Left cardiac atrium (tissue), 4 donors: ENCODE data around the gene CD44. TPM values are rescaled to one million over a fixed set of nuclear protein-coding genes. Genes with fewer than 3 reads are reported as not detected.

ENCODE experiments used
- ATAC-seq, 2 donors: fragments of 200-7000 bp; cut with Tn5 transposase; one replicate each; pipeline ENCODE4 v1.9.1; 2020; ENCODE audit warnings: mild to moderate bottlenecking in 2 of 2, moderate library complexity in 2 of 2
- DNase-seq: peaks from one replicate; pipeline ENCODE4 v3.0.0-alpha.2; 2020
- intact Hi-C, 2 donors: fragments of 100-400 bp; cut with DNase I; formaldehyde crosslinking; loops; one replicate each; pipeline versions ENCODE4 v1.14.1 to v1.15.1; 2022 to 2023
- total RNA-seq, 2 donors: library from RNA; stranded (reverse); fragmentation: NEBNext Ultra II Directional; extraction: Animal tissue kit (Norgen Biotek cat#: 25700); gene quantifications; one replicate each; pipeline ENCODE4 v1.2.1, GENCODE V29; 2021
- donor health status: DM: no; HTN: yes; CAD: no.
- donor health status: DM: no; HTN: yes; CAD: no; lungs with severe emphysema.
- donor health status: DM: yes; HTN: yes; CAD: no.
- donor health status: Dilated cardiomyopathy.

The CD44 gene
- total RNA-seq, 2 donors from 2014 or later, result 63.6 to 71.2 TPM

GRCh38 chr11:35109827-35110226 lies 29.1 kb upstream of the CD44 start:
- intact Hi-C loops, result no loop called here
- DNase-seq (no peak), ATAC-seq (no peak)

GRCh38 chr11:35111161-35112055 lies 27.6 kb upstream of the CD44 start:
- peak; percentile 53 to 86 for ATAC-seq
- intact Hi-C loops, result no loop called here
- DNase-seq, result peak; percentile 31

GRCh38 chr11:35112056-35112845 lies 26.7 kb upstream of the CD44 start:
- ATAC-seq (no peak), DNase-seq (no peak)
- intact Hi-C loops, result no loop called here

DNA sequence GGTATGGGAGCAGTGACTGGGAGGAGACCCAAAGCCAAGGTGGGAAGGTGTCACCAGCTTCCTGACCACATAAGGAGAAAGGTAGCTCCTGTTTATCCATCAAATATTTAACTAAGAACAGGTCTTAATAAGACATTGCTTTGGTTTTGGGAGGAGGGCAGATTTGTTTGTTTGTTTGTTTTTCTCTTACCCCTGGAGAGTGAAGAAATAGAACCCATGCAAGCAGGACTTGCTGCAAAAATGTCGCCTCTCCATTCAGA lies 26.2 kb upstream of the CD44 start:
- ATAC-seq, result no peak
- intact Hi-C loops, result no loop called here

GRCh38 chr11:35114906-35115687 lies 23.9 kb upstream of the CD44 start:
- ATAC-seq (no peak), DNase-seq (no peak)
- intact Hi-C loops, result no loop called here

More for the DNA sequence above, 26.2 kb upstream of the CD44 start:
- no peak for DNase-seq

GRCh38 chr11:35115688-35116030 lies 23.3 kb upstream of the CD44 start:
- no peak for DNase-seq
- ATAC-seq, result no peak
- intact Hi-C loops, result no loop called here

- DNase-seq, result no peak
- peak in 1 of 2 donors; percentile 8 for ATAC-seq
- intact Hi-C loops, result no loop called here
Measured at GRCh38 chr11:35116245-35116644, 22.7 kb upstream of the CD44 start.

GRCh38 chr11:35116762-35117640 lies 22.0 kb upstream of the CD44 start:
- ATAC-seq (peak in 1 of 2 donors; percentile 76), DNase-seq (no peak)
- intact Hi-C loops, result no loop called here

- DNase-seq (no peak), ATAC-seq (no peak)
- intact Hi-C loops, result no loop called here
Measured at GRCh38 chr11:35118906-35119305, 20.1 kb upstream of the CD44 start.

DNA sequence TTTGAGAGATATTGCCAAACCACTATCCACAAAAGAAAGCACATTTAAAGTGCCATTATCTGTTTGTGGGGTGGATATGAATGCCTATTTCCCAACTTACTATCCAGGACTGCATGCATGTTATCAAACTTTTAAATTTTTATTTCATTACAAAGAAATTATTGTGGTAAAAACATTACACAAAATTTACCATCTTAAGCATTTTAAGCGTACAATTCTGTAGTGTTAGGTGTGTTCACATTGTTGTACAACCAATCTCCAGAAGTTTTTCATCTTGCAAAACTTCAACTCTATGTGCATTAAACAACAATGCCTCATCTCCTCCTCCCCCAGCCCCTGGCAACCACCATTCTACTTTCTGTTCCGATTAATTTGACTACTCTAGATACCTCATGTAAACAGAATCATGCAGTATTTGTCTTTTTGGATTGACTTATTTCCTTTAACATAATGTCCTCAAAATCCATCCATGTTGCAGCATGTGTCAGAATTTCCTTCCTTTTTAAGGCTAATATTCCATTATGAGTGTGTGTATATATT lies 17.6 kb upstream of the CD44 start:
- intact Hi-C loops, result no loop called here
- DNase-seq, result no peak
- no peak for ATAC-seq

DNA sequence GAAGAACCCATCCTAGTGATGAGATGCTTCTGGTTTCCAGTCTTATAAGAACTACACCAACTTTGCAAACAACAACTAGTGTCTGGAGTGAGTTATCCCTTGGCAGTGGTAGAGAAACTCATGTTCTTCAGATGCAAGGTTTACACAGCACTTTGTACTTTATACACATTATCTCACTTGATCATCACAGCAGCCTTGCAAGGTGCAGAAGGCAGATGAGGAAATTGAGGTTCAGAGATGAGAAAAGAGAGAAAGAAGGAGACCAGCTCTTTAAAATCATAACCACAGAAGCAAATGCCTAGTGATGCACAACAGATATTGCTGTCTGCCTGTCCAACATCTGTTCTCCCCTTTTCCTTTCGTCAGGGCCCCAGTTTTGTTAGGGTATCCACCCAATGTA lies 16.7 kb upstream of the CD44 start:
- DNase-seq (no peak), ATAC-seq (no peak)
- intact Hi-C loops, result no loop called here

- intact Hi-C loops, result no loop called here
- peak in 1 of 2 donors; percentile 8 for ATAC-seq
- no peak for DNase-seq
Measured at GRCh38 chr11:35126000-35126878, 12.7 kb upstream of the CD44 start.

- intact Hi-C loops, result no loop called here
- no peak for DNase-seq
- no peak for ATAC-seq
Measured at GRCh38 chr11:35126879-35127581, 11.9 kb upstream of the CD44 start.

DNA sequence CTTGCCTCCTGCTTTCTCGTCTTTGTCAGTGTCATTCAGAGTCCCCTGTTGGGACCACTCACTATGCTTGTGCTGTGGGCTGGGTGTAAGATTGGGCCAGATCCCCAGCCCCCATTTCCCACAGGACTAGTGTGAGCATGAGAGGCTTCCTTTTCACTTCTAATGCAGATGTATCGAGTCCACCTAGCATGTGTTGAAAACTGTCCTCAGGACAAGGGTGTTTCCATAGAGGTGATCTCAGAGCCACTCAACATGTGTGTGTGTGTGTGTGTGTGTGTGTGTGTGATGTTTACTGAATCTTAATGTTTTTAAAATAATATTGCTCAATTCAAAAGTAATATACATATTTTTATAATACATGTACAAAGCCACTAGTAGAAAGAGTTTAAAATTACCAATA lies 11.4 kb upstream of the CD44 start:
- DNase-seq (no peak), ATAC-seq (no peak)
- intact Hi-C loops, result no loop called here

DNA sequence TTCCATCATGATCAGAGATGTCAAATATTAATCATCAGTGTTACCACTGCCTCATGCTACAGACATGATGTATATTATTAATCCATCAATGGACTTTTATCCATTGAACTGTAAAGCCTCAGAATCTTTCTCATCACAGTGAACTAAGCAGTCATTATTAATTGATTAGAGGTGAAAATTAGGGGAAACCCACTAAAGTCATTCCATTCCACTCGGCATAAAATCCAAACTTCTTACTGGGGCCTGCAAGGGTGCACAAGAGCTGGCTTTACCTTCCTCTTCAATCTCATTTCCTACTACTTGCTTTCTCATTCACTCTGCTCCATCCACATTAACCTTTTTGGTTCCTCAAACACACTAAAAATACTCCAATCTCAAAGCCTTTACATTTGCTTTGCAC lies 7.9 kb upstream of the CD44 start:
- DNase-seq, result no peak
- ATAC-seq, result no peak
- intact Hi-C loops, result no loop called here

DNA sequence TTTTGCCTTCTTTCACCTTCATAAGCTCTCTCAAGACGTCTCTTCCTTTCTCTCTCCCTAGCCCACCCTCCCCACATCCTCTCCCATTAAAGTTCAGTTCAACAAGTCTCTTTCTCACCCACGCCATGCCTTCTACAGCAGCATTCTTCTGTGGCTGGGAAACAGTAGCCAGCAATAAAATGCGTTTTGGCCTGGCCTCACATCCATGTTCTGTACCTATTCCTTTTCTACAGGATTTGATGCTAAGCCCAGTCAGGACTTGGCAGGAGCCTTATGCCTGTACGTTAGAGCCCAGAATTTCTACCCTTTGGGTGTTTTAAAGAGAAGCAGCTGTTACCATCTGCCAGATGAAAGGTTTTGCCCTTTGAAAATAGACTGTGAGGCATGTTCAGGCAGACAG lies 7.1 kb upstream of the CD44 start:
- intact Hi-C loops, result no loop called here

DNA sequence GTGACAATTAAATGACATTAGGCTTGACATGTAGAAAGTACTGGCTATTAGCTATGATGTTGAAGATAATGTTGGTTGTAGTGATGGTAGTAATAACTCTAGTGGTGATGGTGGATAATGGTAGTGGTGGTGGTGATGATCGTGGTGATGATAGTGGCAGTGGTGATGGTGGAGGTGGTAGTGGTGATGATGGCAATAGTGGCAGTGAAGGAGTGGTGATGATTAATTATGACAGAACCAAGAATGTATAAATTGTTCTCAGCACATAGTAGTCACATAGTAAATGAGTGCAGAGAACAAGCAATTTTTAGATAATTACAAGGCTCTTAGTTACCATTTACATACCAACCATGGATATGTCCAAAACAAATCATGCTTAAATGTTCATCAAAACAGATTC lies 5.3 kb upstream of the CD44 start:
- intact Hi-C loops, result no loop called here
- DNase-seq, result no peak
- ATAC-seq, result no peak

More for the DNA sequence above, 7.1 kb upstream of the CD44 start:
- DNase-seq (no peak), ATAC-seq (no peak)
